HG03039 (cell line): ENCODE results near the gene OSM.
"Not testable (repeated sequence)": the region's sequence is repeated elsewhere in the genome, so short reads cannot be mapped to it uniquely, and the experiment has no call there.

Source experiments
- ATAC-seq: cut with Tn5 transposase; IDR thresholded peaks from one replicate; pipeline ENCODE4 v1.9.1; 2021; ENCODE audit warnings: mild to moderate bottlenecking, moderate library complexity; ENCODE audit not compliant: unreplicated experiment

Gene OSM

DNA sequence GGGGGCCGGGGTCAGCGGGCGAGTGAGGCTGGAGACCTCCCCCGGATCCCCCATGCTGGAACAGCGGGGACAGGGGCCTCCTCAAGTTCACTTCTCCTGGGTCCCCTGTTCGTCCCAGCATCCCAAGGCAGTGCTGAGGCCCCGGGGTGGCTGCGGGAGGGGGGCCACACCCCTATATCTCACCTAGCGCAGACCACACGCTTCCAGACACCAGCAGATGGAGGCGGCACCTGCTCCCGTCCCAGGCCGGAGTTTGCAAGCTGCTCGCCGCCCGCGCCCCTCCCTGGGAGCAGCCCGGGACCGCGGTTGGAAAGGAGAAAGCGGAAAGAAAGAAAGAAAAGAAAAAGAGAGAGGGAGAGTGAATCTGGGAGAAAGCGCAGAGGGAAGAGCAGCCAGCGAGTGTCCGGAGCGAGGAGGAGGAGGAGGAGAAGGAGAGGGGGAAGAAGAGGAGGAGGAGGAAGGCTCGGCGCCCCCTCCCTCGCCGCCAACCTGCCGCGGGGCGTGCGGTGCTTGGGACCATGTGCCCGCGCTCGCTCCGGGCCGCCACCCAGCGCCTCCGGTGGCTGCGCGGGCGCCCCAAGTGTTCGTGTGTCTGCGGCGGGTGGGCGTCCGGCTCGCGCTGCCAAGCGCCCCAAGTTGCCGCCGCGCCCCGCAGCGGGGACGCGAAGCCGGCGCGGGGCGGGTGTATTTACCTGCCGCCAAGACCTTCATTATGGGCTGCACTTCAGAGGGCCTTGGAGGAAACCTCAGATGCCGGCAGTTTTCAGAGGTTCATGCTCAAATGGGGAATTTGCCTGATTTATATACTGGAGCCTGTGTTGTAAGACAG lies 20.5 kb downstream of the OSM start, which contains the start of gene LIF:
Gene LIF, minus strand, starts transcription at position 775 of the 829 bp plus-strand sequence. Its CDS starts 64 bp downstream, at position 711.
- ATAC-seq = no peak

DNA sequence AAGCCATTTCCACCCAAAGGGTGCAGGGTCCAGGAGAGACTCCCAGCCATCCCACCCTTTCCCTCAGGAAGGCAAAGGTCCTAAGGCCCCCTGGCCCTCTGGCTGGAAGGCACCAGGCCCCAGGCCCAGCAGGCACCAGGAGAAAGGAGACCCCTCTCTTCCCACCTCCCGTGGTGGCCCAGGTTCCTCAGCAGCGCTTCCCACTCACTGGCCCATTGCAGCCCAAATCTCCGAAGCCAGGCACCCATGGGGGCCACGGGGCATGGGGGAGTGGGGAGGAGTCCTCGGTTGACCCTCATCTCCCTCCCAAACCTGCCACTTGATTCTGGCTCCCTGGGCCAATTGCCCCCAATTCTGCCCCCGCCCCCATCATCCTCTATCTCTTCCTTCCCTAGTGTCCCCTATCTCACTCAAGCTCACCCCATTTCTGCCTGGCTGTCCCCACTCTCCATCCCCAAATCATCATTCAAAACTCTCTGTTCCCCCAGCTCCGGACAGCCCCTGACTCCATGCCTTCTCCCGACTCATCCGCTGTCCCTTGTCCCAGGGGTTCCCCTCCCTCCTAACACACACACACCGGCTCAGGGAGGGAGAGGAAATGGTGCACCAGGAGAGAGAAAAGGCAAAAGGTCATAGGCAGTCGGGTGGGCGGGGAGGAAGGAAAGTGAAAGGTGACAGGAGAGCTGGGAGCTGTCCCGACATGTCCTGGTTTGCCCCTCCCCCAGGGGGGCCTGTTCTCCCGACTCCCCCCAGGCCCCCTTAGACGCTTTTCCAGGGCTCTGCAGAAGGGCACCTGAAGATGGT lies 21.3 kb downstream of the OSM start:
- no peak for ATAC-seq

DNA sequence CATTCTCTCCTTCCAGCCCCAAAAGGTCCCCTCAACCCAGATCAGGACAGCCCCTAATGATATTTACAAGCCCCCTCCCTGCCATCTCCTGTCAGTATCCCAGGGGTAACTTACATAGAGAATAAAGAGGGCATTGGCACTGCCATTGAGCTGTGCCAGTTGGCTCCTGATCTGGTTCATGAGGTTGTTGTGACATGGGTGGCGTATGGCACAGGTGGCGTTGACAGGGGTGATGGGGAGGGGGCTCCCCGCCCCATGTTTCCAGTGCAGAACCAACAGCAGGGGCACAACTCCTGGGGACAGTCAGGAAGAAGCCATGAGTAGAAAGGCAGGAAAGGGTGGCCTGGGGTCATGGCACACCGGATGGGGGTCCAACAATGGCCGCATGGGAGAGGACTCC lies 22.0 kb downstream of the OSM start:
- no peak for ATAC-seq

DNA sequence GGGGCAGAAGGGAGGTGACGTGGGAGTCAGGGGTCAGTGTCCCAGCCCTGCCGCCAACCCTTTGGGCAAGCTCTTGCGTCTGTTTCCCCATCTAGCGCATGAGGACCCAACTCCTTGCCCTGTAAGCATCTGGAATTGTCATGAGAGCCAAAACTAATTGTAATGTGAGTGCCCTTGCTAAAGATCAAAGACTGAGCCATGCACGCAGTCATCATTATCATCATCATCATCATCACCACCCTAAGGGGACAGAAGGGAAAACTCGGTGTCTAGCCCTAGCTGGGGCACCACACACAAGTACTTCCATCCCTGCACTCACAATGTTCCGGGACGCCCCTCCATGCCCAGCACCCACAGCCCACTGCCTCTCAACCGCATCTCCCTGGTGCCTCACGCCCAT lies 22.6 kb downstream of the OSM start:
- ATAC-seq = no peak

DNA sequence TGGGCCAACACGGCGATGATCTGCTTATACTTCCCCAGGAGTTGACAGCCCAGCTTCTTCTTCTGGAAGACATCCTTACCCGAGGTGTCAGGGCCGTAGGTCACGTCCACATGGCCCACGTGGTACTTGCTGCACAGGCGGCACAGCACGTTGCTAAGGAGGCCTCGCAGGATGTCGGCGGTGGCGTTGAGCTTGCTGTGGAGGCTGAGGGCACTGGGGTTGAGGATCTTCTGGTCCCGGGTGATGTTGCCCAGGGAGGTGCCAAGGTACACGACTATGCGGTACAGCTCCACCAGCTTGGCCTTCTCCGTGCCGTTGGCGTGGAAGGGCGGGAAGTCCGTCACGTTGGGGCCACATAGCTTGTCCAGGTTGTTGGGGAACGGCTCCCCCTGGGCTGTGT lies 23.0 kb downstream of the OSM start:
- no peak for ATAC-seq

DNA sequence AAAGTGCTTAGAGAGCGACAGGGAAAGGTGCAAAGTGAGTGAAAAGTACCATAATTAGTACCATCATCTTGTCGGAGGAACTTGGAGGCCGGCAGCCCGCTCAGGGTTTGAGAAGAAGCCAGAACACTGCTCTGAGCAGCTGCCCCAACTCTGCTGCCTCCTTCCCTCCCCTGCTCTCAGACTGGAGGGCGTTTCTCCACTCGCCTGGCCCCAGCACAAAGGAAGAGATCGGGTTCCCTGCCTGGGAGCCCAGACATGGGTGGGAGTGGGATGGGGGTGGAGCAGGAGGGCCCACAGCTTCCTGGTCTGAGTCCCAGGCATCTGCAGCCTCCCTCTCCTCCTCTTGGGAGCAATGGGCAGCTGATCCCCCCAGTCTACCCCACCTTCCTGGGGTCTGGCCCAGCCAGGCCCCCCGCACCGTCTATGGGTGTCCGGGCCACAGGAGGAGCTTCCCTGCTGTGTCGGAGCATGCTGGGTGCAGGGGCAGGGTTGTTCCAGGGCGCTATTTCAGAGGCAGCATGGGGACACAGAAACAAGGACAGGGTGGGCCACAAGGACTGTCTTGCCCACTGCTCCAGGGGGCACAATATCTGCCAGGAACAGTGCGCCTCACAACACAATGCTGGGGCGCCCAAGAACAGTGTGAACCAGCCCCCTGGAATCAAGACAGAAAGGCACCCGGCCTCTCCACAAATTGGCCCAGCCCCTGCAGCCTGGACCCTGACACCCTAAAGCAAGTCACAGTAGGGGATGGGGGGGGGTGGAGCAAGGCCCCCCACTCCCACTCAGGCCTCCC lies 24.9 kb downstream of the OSM start:
- no peak for ATAC-seq

DNA sequence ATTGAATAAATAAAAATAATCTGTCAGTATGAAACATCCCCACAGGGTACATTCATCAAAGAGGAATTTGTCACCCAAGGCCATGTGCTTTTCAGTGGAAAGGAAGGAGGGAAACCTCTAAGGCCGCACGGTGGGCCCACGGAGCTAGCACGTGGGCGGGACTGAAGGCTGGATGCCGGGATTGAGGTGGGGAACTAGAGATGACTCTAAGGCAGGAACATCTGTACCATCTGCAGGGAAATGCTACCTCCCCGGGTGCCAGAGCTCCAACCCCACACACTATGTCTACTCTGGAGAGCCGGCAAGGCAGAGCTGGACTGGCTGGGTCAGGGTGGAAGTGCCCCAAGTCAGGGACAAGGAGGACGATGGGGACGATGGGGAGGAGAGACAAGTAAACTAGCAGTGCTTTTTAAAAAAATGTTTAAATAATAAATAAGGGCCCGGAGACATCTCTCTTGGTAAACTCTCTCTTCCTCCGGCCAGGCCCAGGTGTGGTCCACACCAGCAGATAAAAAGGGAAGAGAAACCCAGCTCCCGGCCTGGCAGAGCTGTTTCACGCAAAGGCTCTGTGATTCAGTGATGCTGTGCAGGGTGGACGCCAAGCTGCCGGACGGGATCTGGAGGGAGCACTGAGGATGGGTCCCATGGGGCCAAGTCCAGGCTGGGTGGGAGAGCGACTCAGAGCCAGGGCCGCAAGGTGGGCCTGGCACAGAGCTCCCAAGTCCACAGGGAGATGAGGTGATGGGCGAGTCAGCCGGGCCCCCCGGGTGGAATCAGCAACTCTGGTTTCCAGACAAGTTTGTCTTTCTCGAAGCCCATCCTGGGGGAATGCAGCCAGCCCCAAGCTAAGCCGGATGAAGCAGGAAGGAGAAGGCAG lies 25.9 kb downstream of the OSM start:
- no peak for ATAC-seq

DNA sequence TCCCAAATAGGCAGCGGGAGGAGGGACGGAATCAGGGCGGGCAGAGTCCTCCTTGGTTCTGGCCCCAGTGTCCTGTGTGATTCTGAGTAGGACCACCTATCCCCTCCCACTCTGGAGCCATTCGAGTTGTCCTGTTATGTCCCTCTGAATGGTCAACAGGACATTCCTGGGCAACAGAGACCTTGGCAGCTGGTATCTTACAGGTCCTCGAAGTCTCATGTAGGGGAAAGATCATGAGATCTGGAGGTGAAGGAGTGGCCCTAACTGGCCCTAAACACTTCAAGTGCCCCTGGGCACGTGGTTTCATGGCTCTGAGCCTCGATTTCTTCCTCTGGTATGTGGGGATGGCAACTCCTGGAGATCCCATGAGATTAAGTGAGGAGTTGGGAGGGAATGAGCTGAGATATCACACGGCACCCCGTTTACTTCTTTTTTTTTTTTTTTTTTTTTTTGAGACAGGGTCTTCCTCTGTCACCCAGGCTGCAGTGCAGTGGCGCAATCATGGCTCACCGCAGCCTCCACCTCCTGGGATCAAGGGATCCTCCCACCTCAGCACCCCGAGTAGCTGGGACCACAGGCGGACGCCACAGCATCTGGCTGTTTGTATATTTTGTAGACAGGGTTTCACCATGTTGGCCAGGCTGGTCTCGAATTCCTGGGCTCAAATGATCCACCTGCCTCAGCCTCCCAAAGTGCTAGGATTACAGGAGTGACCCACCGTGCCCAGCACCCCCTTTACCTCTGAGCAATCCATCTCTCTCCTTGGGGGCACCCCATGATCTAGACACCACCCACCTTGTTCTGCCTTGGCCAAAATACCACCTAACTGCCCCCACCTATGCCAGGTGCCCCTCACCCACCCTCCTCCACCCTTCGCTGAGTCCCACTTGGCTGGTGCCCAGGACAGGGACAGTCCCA lies 26.9 kb downstream of the OSM start:
- no peak for ATAC-seq

DNA sequence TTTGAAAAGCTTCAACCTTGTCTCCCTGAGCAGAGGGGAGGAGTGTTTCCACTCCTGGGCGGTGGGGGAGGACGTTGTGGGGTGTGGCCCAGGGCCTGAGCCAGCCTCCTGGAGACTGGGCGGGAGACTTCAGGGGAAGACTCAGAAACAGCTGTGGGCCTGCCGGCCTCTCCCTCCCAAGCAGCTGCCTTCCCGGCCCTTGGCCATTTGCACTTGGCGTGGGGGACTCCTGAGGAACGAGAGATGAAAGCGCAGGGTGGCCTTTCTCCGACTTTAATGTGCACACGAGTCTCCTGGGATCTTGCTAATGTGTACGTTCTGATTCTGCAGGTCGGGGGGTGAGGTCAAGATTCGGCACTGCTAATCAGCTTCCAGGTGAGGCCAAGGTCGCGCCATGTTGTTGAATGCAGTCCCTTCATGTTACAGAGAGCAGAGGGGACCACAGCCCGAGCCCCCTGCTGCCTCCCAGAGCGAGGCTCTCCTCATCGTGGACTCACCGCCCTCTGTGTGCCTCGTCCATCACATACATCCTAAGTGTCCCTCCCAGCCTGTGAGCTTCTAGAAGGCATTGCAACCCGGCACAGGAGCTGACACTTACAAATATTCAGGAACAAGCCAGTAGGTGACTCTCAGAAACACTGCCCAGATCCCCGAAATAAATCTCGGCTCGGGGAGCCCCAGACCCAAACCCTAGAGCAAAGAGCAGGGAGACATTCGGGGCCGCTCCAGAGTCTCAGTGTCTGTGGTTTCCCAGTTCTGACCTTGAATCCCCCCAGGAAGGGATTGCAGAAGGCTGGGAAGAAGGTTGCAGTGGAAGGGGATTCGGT lies 27.8 kb downstream of the OSM start:
- no peak for ATAC-seq

DNA sequence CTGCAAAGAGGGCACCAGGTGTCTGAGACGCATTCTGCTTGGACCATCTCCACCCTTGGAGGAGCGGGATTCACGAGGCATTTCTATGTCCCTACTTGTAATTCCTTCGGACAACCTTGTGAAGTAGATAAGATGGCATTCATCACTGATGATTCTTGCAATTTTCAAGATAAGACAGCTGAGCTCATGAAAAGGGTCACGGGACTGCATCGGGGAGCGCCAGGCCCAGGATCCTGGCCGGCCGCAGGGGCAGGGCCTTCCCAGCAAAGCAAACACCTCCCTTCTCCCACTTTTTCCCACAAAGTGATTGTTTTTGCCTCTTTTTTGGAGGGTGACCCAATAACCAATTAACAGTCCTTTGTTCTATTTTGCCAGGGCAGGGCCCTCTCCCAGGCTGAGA lies 28.5 kb downstream of the OSM start:
- no peak for ATAC-seq

DNA sequence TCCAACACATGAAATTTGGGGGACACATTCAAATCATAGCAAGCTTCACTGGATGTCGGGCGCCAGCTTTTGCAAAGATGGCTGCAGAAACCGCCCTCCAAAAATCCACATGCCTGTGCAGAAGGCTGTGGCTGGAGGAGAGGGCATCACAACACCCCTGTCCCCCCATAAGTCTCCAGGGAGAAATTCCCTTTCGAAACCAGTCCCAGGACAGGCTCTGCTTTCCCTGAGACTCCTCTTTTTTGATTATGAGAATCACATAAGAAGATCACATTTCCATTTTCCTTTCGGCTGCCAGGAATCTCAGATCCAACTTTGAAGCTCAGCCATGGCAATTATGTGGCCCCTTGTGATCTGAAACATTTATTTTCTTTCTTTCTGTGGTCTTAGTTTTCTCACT lies 29.8 kb downstream of the OSM start:
- no peak for ATAC-seq

DNA sequence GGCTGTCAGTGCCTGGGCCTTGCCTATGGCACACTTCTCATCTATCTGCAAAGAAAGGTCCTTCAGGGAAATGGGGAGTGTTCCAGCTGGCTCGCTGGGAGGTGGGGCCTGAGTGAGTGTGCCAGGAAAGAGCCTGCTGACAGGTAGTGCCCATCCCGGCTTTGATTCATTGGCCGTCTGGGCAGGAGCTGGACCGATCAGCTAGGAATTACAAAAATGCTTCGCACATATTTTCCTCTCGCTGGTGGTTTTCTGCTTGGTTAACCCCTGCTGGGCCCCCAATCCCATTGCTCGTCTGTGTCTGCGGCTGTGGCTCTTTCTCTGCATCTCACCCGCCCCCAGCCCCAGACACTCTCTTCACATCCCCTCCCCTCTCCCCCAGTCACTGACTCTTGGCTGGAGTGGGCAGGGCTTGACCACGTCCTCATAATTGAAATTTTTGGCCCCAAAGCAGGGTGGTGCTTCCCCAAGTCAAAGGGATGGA lies 30.9 kb downstream of the OSM start:
- no peak for ATAC-seq

DNA sequence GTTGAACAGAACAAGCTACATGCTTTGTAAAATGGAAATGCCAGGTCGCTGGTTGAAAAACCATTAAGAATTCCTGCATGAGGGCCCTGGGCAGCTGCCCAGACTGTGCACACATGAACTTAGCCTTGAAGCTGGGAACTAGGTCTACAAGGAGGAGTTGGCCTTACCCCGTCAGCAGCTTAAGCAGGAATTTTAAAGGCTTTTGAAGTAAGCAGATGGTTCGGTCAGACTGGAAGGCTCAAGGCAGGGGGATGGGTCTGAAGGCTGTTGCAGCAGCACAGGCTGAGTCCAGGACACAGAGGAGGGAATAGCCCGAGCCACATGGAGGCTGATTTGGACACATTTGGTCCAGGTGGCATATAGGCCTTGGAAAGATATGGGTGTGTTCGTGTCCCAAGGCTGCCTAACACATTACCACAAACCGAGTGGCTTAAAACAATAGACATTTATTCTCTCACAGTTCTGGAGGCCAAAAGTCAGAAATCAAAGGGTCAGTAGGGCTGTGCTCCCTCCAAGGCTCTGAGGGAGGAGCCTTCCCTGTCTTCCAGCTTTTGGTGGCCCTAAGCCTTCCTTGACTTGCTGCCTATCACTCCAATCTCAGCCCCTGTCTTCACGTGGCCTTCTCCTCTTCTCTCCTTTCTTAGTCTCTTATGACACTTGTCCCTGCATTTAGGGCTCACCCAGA lies 31.7 kb downstream of the OSM start:
- no peak for ATAC-seq

DNA sequence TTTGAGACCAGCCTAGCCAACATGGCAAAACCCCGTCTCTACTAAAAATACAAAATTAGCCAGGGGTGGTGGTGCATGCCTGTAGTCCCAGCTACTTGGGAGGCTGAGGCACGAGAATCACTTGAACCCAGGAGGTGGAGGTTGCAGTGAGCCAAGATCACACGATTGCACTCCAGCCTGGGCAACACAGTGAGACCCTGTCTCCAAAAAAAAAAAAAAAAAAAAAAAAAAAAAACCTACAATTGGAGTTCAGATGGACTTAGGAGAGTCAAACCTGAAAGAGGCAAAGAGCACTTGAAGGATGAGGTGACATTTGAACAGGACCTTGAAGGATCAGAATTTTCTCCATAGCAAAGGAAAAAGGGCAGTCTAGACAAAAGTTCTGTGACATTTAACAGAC lies 32.3 kb downstream of the OSM start:
- ATAC-seq = not testable (repeated sequence)

DNA sequence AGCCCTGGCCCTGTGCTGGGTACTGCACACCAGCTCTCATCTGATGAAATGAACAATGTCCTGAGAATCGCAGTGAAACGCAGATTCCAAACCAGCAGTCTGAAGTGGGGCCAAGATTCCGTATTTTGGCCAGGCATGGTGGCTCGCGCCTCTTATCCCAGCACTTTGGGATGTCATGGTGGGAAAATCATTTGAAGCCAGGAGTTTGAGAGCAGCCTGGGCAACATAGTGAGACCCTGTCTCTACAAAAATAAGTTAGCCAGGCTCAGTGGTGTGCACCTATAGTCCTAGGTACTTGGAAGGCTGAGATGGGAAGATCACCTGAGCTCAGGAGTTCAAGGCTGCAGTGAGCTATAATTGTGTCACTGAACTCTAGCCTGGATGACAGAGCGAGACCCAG lies 33.1 kb downstream of the OSM start:
- no peak for ATAC-seq

DNA sequence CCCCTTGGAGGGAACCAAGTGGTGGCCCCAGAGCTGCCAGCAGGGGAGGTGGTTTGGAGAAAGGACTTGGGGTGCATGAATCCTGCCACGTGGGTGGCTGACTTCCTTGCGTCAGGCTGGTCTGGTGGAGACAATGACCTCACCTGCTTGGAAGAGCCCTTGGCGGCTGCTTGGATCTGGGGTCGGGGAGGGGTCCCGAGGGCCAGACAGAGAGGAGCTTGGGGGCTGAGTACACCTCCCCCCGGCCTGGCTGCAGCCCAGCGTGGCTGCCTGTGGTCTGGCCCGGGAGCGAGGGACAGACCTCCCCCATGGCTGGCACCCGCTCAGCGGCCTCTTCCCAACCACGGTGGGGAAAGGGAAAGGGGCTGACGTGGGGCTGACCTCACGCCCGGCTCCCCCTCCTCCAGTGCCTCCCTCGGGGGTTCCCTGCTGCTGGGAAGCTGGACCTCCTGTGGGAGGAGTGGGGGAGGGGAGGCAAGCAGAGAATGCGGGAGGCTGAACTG lies 33.9 kb downstream of the OSM start:
- no peak for ATAC-seq

DNA sequence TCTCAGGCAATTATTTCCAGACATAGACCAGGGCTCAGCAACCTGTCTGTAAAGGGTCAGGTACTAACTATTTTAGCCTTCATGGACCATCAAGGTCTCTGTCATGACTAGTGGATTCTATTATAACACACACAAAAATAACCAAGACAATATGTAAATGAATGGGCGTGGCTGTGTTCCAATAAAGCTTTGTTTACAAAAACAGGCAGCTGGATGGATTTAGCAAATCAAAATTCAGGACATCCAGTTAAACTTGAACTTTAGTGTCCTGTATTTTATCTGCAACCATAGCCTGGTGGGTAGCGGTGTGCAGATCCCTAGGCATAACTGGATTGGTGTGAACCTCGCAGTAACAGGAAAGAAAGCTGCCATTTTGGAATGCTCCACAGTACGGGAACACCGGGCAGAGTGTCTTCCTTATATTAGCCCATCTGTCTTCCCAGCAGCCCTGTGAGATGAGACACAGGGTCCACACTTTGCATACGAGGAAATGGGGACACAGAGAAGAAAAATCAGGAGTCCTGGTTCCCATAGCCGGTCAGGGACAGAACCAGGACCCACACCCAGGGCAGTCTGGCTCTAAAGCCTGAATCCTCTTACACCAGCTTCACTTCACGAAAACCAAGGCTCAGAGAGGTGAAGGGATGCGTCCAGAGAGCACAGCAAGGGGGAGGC lies 35.7 kb downstream of the OSM start:
- no peak for ATAC-seq
